Measurements from ENCODE around the gene COL4A1.

COL4A1 gene

DNA sequence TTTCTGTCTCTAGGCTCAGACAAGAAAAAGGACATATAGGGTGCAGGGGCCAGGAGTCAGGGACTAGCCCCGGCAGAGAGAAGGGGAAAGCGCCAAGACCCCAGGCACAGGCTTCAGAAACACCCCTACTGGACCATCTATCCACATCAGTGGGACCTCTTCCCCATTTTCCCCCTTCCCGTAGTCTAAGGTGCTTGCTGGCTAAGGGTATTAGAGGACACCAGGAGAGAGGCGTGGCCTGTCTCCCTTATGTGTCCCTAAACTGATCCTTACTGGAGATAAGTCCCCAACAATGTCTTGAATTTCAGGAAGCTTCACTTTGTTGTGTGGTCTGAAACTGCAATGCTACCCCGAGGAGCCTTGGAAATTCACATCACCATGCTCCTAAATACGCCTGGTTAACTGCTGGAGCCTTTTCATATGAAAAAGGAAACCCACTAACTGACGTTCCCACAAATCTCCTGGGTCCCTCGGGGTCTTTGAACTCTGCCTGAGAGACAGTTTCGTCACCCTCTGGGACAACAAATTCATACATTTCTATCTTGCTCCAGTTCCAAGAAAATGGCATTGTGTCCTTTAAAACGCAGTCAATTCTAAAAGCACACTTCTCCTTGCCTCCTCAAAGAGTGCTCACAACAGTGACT is 197.7 kb downstream of the COL4A1 start:
- DNase-seq (ENCODE audit: low spot score), result no peak

GRCh38 chr13:110108348-110109139 is 198.4 kb downstream of the COL4A1 start:
- DNase-seq (ENCODE audit: low spot score), result no peak

DNA sequence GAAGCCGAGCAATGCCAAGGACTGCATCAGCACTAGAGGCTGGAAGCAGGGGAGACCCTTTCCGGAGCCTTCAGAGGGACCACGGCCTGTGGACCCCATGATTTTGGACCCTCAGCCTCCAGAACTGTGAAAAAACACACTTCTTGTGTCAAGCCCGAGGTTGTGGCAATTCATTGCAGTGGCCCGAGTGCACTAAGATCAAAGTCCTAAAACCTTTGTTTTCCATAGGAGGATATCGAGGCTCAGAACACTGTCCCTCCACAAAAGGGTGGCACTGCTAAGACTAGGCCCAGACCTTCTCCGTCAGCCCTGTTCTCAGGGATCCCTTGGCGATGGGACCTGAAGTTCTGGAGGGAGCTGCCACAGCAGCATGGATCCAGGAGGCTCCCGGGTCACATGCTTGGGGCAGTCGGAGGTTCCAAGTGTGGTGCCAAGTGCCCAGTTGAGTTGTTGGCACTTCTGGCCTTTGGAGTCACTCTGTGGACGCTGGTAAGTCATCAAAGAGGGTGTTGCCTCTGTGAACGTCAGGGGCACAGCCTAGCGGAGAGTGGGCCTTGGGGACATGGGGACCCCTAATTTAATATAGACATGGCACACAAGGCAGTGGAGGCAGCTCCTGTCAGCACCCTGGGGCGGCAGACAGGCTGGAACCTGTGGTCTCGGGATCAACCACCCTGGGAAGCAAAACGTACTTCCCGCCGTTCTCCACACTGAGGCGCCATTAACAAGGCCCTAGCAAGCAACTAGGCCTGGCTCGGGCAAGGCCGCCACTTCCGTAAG is 199.2 kb downstream of the COL4A1 start:
- no peak for DNase-seq (ENCODE audit: low spot score)

DNA sequence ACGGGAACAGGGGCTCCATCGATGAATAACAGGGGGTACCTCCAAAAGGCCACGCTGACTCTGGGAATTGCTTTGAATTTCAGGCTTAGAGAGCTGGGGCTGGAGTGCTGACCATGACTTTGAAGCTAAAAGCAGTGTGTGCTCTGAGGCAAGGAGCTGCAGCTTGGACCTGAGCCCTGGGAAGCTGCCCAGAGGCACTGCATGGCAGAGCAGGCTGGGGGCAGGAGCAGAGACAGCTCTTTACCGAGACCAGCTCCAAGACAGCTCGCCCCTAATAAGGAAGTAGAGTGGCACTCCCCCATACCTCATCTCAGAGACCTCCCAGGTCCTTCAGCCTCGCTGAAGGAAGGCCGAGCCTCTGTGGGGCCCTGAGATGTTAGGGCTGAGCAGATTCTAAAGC is 200.2 kb downstream of the COL4A1 start:
- DNase-seq (ENCODE audit: low spot score), result no peak

DNA sequence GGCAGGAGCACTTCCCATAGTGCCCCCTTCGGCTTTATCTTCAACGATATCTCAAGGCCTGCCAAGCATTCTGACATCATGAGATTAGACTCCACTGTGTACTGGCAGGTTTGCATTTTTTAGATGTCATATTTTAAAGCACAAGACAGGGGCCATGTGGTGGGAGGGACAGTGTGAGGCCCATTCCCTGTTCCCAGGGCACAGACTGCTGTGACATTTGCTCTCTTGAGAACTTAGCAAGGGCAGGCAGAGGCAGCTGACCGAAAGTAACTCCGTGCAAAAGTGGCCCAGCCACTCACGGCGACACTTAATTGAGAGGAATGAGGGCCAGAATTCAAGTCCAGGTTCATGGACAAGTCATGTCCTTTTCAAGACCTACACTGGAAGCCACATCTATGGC is 201.8 kb downstream of the COL4A1 start:
- no peak for DNase-seq (ENCODE audit: low spot score)

DNA sequence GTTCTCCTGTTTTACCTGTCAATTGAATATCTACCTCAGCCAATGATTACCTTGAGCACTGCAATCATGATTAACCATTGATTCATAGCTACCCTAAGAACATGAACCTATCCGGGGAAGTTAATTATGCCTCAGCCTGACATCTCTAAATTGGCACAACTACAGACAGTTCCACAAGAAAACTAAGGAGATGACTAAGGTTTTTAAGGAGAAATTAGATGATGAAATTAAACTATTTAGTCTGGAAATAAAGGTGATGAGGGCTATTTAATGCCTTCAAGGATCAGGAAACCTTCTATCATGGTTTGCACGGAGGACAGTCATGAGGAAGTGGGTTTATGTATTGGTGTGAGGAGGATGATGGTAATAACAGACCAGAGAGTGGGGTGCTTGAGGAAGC is 203.4 kb downstream of the COL4A1 start:
- DNase-seq (ENCODE audit: low spot score), result no peak

DNA sequence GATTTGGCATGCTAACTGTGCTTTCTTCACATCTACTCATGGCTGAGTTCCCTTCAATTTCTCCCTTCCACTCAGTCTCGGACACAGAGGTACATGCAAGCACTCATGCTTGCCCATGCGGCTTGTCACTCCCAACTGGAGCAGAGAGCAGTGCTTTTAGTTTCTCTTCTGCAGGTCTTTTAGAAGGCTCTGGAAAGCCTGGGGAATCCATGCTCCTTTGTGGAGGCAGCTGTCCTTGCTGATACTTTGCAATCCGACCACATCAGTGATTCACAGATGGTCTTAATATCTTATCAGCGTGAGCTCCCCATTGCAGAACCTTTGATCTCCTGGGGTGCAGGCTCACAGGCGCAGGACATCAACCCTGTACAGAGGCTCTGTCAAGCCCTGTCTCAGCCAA is 203.9 kb downstream of the COL4A1 start:
- no peak for DNase-seq (ENCODE audit: low spot score)

DNA sequence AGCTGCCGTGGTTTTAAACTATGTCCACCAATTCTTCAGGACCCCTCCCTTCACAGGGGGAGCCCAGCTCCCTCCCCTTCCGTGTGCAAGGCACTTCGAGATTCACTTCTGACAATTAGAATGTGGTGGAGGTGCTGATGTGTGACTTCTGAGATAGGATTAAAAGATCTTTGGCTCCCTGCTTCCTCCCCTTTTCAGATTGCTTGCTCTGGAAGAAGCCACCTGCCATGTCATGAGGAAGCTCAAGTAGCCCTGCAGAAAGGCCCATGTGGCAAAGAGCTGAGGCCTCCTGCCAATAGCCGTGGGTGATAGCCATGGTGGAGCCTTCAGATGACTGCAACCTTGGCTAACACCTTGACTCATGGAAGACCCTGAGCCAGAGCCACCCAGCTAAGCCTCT is 204.9 kb downstream of the COL4A1 start:
- no peak for DNase-seq (ENCODE audit: low spot score)

GRCh38 chr13:110099922-110100321 is 207.0 kb downstream of the COL4A1 start:
- DNase-seq (ENCODE audit: low spot score), result no peak
